Measurements from ENCODE around the gene S100A12.

- TF ChIP-seq CTCF (IDR thresholded peaks at IDR 0.05) (no peak), EP300 (IDR thresholded peaks at IDR 0.05) (no peak)
These were observed 50.5 kb downstream of the S100A12 start for GRCh38 chr1:153324912-153325311.
